KG1 (cell line): ENCODE measurements around the gene ARID5B.

Experiments
- DNase-seq: peaks from one replicate; lab custom pipeline; 2025; lab: John Stamatoyannopoulos, UW

The ARID5B gene

GRCh38 chr10:62053860-62054259 lies 152.4 kb downstream of the ARID5B start:
- DNase-seq: no peak

GRCh38 chr10:62054408-62054807 lies 152.9 kb downstream of the ARID5B start:
- no peak for DNase-seq

GRCh38 chr10:62054830-62055229 lies 153.3 kb downstream of the ARID5B start:
- no peak for DNase-seq

- no peak for DNase-seq
Observed at GRCh38 chr10:62056219-62056618, 154.7 kb downstream of the ARID5B start.

GRCh38 chr10:62056698-62057097 lies 155.2 kb downstream of the ARID5B start:
- no peak for DNase-seq

GRCh38 chr10:62057359-62057758 lies 155.9 kb downstream of the ARID5B start:
- DNase-seq: no peak

GRCh38 chr10:62057850-62058249 lies 156.4 kb downstream of the ARID5B start:
- DNase-seq: no peak

GRCh38 chr10:62058476-62058875 lies 157.0 kb downstream of the ARID5B start:
- no peak for DNase-seq

GRCh38 chr10:62058896-62059216 lies 157.4 kb downstream of the ARID5B start:
- no peak for DNase-seq

GRCh38 chr10:62059217-62059920 lies 157.9 kb downstream of the ARID5B start:
- DNase-seq: no peak

- no peak for DNase-seq
Observed at GRCh38 chr10:62062028-62062427, 160.5 kb downstream of the ARID5B start.

- DNase-seq: no peak
Observed at GRCh38 chr10:62062752-62063512, 161.4 kb downstream of the ARID5B start.

- no peak for DNase-seq
Observed at GRCh38 chr10:62063795-62064472, 162.4 kb downstream of the ARID5B start.

GRCh38 chr10:62067560-62067959 lies 166.1 kb downstream of the ARID5B start:
- DNase-seq: no peak

GRCh38 chr10:62068464-62068863 lies 167.0 kb downstream of the ARID5B start:
- DNase-seq: no peak

GRCh38 chr10:62069452-62070178 lies 168.1 kb downstream of the ARID5B start:
- DNase-seq: no peak

GRCh38 chr10:62071846-62072281 lies 170.4 kb downstream of the ARID5B start:
- DNase-seq: no peak

GRCh38 chr10:62072901-62073300 lies 171.4 kb downstream of the ARID5B start:
- DNase-seq: no peak

- no peak for DNase-seq
Observed at GRCh38 chr10:62073429-62073828, 171.9 kb downstream of the ARID5B start.

GRCh38 chr10:62075414-62075813 lies 173.9 kb downstream of the ARID5B start:
- no peak for DNase-seq

GRCh38 chr10:62075912-62076311 lies 174.4 kb downstream of the ARID5B start:
- DNase-seq: no peak

- no peak for DNase-seq
Observed at GRCh38 chr10:62076891-62077290, 175.4 kb downstream of the ARID5B start.
